Endothelial cell of umbilical vein (primary cell): Measurements from ENCODE around the gene WDR5. TPM values are rescaled to one million over a fixed set of nuclear protein-coding genes. Genes with fewer than 3 reads are reported as not detected.

ENCODE experiments used
- BruUV-seq: library from RNA; stranded (reverse); fragments of 400-500 nt; replicated peaks from 2 replicates; lab custom pipeline; 2021; lab: Mats Ljungman, UMichigan
- CTCF ChIA-PET: fragments of 300-600, 350-600 bp; sonication (Branson Sonifier 250); formaldehyde crosslinking; loops from one replicate; lab custom pipeline; 2021; ENCODE audit warnings: antibody characterized with exemption, inconsistent platforms; lab: Charles Lee
- POLR2A ChIA-PET: fragments of 300-600, 350-600 bp; sonication (Branson Sonifier 250); formaldehyde crosslinking; loops from one replicate; lab custom pipeline; 2021; ENCODE audit warnings: antibody characterized with exemption, inconsistent platforms; lab: Charles Lee
- DNase-seq: peaks from one replicate; pipeline ENCODE4 v3.0.0-alpha.2; 2011; ENCODE audit warnings: low read depth, low spot score
- FAIRE-seq: peaks from 2 replicates; lab custom pipeline; 2011; peaks lifted over from hg19 to GRCh38; lab: Jason Lieb, UNC
- H2AFZ ChIP-seq: 2 replicates; pipeline ENCODE4 v1.6.0; 2012; ENCODE audit warnings: low read depth, low read length, control low read depth, inconsistent platforms
- H3K27ac ChIP-seq: 2 replicates; pipeline ENCODE4 v1.5.1; 2011; ENCODE audit warnings: low read depth, mild to moderate bottlenecking, control low read depth, low read length, moderate library complexity; ENCODE audit not compliant: insufficient read depth
- H3K27me3 ChIP-seq, 2 experiments: 2 replicates each; pipeline versions ENCODE4 v1.6.0 to v1.6.1; 2011; ENCODE audit warnings: low read length in 2 of 2, mixed read lengths in 1 of 2; ENCODE audit not compliant: control insufficient read depth in 2 of 2, insufficient read depth in 2 of 2
- H3K36me3 ChIP-seq, 2 experiments: 2 replicates in 1 of 2; 3 replicates in 1 of 2; pipeline ENCODE4 v1.5.1; 2011; ENCODE audit warnings: low read length in 2 of 2, mild to moderate bottlenecking in 1 of 2, moderate library complexity in 1 of 2; ENCODE audit not compliant: control insufficient read depth in 2 of 2, insufficient read depth in 2 of 2; ENCODE audit errors: extremely low read depth in 1 of 2
- H3K4me1 ChIP-seq: 3 replicates; pipeline ENCODE4 v1.5.1; 2011; ENCODE audit warnings: mild to moderate bottlenecking, low read length; ENCODE audit not compliant: control insufficient read depth, insufficient read depth; ENCODE audit errors: extremely low read depth
- H3K4me2 ChIP-seq: 2 replicates; pipeline ENCODE4 v1.6.1; 2011; ENCODE audit warnings: low read length, control low read depth, mixed read lengths; ENCODE audit not compliant: insufficient read depth
- H3K4me3 ChIP-seq, 3 experiments: fragments of 200-600 bp in 1 of 3; sonication (generic), shearing (Covaris generic) in 1 of 3; replicated peaks in 1 of 3; 2 replicates each; pipeline ENCODE4 v1.5.1; 2011 to 2016; ENCODE audit warnings: control low read depth in 3 of 3, low read length in 3 of 3, mild to moderate bottlenecking in 2 of 3, inconsistent platforms in 1 of 3, low read depth in 1 of 3, moderate library complexity in 1 of 3; ENCODE audit not compliant: insufficient read depth in 1 of 3
- H3K79me2 ChIP-seq: 2 replicates; pipeline ENCODE4 v1.6.0; 2012; ENCODE audit warnings: low read length, inconsistent platforms; ENCODE audit not compliant: control insufficient read depth, insufficient read depth
- H3K9ac ChIP-seq: replicated peaks from 2 replicates; pipeline ENCODE3; 2011; ENCODE audit warnings: low read length, control low read depth; ENCODE audit not compliant: insufficient read depth; ENCODE audit errors: extremely low read depth
- H3K9me1 ChIP-seq: replicated peaks from 3 replicates; pipeline ENCODE4 v1.6.0; 2011; ENCODE audit warnings: mild to moderate bottlenecking, low read length; ENCODE audit not compliant: control insufficient read depth, insufficient read depth; ENCODE audit errors: extremely low read depth
- H3K9me3 ChIP-seq: replicated peaks from 2 replicates; pipeline ENCODE4 v1.5.1; 2012; ENCODE audit warnings: low read length, inconsistent platforms; ENCODE audit not compliant: control insufficient read depth, insufficient read depth
- H4K20me1 ChIP-seq: replicated peaks from 2 replicates; pipeline ENCODE3; 2011; ENCODE audit warnings: mild to moderate bottlenecking, low read length; ENCODE audit not compliant: control insufficient read depth, insufficient read depth; ENCODE audit errors: extremely low read depth
- EZH2 ChIP-seq: IDR thresholded peaks from 2 replicates; pipeline ENCODE4 v1.6.1; 2012; ENCODE audit warnings: borderline replicate concordance, low read depth, mild to moderate bottlenecking, moderate library complexity, low read length, inconsistent platforms; ENCODE audit not compliant: severe bottlenecking
- FOS ChIP-seq: IDR thresholded peaks from 2 replicates; pipeline ENCODE4 v1.6.1; 2011; ENCODE audit warnings: mild to moderate bottlenecking, low read length, moderate library complexity, borderline replicate concordance; ENCODE audit not compliant: insufficient read depth
- GATA2 ChIP-seq: IDR thresholded peaks from 2 replicates; pipeline ENCODE4 v1.7.0; 2011; ENCODE audit warnings: low read depth, mild to moderate bottlenecking, moderate library complexity, mixed read lengths, low read length; ENCODE audit not compliant: insufficient read length, insufficient read depth
- JUN ChIP-seq: IDR thresholded peaks from 2 replicates; pipeline ENCODE4 v1.6.1; 2011; ENCODE audit warnings: borderline replicate concordance, low read depth; ENCODE audit not compliant: insufficient read length, insufficient read depth
- MYC ChIP-seq: IDR thresholded peaks from one replicate; pipeline ENCODE4 v1.6.1; 2011; ENCODE audit warnings: mild to moderate bottlenecking, low read depth, low read length
- POLR2A ChIP-seq: IDR thresholded peaks from 2 replicates; pipeline ENCODE4 v1.6.1; 2012; ENCODE audit warnings: low read depth, mild to moderate bottlenecking, control low read depth, low read length
- POLR2AphosphoS5 ChIP-seq: IDR thresholded peaks from 2 replicates; pipeline ENCODE4 v1.6.1; 2012; ENCODE audit warnings: low read depth, mild to moderate bottlenecking, control low read depth, low read length, moderate library complexity; ENCODE audit not compliant: insufficient read depth
- dilution Hi-C: fragments of 300-500 bp; cut with MboI; formaldehyde crosslinking; loops from one replicate; pipeline ENCODE4 v1.15.0; 2019; ENCODE audit warnings: low sequenced_read_pairs; ENCODE audit not compliant: extremely low pct_ligation_motif_present
- intact Hi-C: fragments of 100-400 bp; cut with micrococcal nuclease; formaldehyde crosslinking; loops from one replicate; pipeline ENCODE4 v1.10.0; 2022
- polyA plus RNA-seq, 4 experiments: library from polyadenylated mRNA; depleted of rRNA in 3 of 4; stranded (reverse) in 3 of 4; unstranded in 1 of 4; fragments of >200 nt; gene quantifications; 2 replicates each; pipeline versions ENCODE4 v1.2.1 to v1.2.3, GENCODE V29; 2011 to 2012; ENCODE audit warnings: missing spikeins in 1 of 4
- total RNA-seq: library from RNA; stranded (reverse); gene quantifications from 2 replicates; pipeline ENCODE4 v1.2.3, GENCODE V29; 2021
- TF ChIP-seq, protein P1 (sequence below), 2 donors: IDR thresholded peaks; 1 replicate in 1 of 2; 2 replicates in 1 of 2; pipeline ENCODE4 v1.5.1; 2011; ENCODE audit warnings: low read length in 2 of 2, mild to moderate bottlenecking in 2 of 2, moderate library complexity in 2 of 2, control low read depth in 1 of 2, inconsistent platforms in 1 of 2, low read depth in 1 of 2; ENCODE audit not compliant: insufficient read depth in 1 of 2; ENCODE audit errors: extremely low read depth in 1 of 2
- TF ChIP-seq, protein P2 (sequence below): IDR thresholded peaks from 2 replicates; pipeline ENCODE4 v1.6.1; 2011; ENCODE audit not compliant: insufficient read depth, insufficient read length

WDR5 gene
- total and polyA plus RNA-seq, 2 donors (not counting 3 experiments of a cell fraction or from before 2014, with no cell fraction given), result 32.1 to 42.5 TPM

GRCh38 chr9:134187891-134188385 lies 52.1 kb downstream of the WDR5 start:
- Histone ChIP-seq H3K4me1 (no peaks in the 10 kb centered on the region), H4K20me1 (no peaks in the 10 kb centered on the region), H3K36me3 (no peaks in the 10 kb centered on the region), H3K79me2 (no peaks in the 10 kb centered on the region), H3K9ac (no peak overlapping the region), H3K4me3 (no peak overlapping the region), H2AFZ (no peak overlapping the region), H3K27me3 (peaks cover 3 to 8% of the 10 kb centered on the region in 2 experiments), H3K9me3 (no peaks in the 10 kb centered on the region), H3K9me1 (no peaks in the 10 kb centered on the region), H3K27ac (no peak overlapping the region), H3K4me2 (no peak overlapping the region)
- no TSS peak for BruUV-seq
- TF ChIP-seq MYC (no peak), FOS (no peak), EZH2 (no peak), GATA2 (no peak), POLR2A (no peak), POLR2AphosphoS5 (no peak), JUN (no peak)
- TF ChIP-seq, protein P1, sequence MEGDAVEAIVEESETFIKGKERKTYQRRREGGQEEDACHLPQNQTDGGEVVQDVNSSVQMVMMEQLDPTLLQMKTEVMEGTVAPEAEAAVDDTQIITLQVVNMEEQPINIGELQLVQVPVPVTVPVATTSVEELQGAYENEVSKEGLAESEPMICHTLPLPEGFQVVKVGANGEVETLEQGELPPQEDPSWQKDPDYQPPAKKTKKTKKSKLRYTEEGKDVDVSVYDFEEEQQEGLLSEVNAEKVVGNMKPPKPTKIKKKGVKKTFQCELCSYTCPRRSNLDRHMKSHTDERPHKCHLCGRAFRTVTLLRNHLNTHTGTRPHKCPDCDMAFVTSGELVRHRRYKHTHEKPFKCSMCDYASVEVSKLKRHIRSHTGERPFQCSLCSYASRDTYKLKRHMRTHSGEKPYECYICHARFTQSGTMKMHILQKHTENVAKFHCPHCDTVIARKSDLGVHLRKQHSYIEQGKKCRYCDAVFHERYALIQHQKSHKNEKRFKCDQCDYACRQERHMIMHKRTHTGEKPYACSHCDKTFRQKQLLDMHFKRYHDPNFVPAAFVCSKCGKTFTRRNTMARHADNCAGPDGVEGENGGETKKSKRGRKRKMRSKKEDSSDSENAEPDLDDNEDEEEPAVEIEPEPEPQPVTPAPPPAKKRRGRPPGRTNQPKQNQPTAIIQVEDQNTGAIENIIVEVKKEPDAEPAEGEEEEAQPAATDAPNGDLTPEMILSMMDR (IDR thresholded peaks at IDR 0.05; ENCODE audit: extremely low read depth in 1 of 2, insufficient read depth in 1 of 2, low read depth in 1 of 2, low read length in 2 of 2), result no peak
- TF ChIP-seq, protein P2, sequence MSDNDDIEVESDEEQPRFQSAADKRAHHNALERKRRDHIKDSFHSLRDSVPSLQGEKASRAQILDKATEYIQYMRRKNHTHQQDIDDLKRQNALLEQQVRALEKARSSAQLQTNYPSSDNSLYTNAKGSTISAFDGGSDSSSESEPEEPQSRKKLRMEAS, result no peak
- dilution Hi-C loops (no loop called here), intact Hi-C loops (no loop called here)
- DNase-seq (no peak), FAIRE-seq (no peak)
- CTCF ChIA-PET, result interaction anchor here (2.6 kb wide), 1 partner anchor 255 kb away, joined by 8 read pairs; no protein-coding TSS in a partner anchor
- POLR2A ChIA-PET, result no interaction called here
